Stimulated activated CD8-positive, alpha-beta memory T cell treated with anti-CD3 and anti-CD28 coated beads, Interleukin-4, amount 100 ng/mL, for 24 hours (primary cell): ENCODE measurements around the gene TPCN1.

Experiments used
- DNase-seq: peaks from one replicate; pipeline ENCODE4 v3.0.0-alpha.2; 2020; ENCODE audit warnings: low read depth

Gene TPCN1

GRCh38 chr12:113226696-113227568 is 5.7 kb downstream of the TPCN1 start:
- no peak for DNase-seq

DNA sequence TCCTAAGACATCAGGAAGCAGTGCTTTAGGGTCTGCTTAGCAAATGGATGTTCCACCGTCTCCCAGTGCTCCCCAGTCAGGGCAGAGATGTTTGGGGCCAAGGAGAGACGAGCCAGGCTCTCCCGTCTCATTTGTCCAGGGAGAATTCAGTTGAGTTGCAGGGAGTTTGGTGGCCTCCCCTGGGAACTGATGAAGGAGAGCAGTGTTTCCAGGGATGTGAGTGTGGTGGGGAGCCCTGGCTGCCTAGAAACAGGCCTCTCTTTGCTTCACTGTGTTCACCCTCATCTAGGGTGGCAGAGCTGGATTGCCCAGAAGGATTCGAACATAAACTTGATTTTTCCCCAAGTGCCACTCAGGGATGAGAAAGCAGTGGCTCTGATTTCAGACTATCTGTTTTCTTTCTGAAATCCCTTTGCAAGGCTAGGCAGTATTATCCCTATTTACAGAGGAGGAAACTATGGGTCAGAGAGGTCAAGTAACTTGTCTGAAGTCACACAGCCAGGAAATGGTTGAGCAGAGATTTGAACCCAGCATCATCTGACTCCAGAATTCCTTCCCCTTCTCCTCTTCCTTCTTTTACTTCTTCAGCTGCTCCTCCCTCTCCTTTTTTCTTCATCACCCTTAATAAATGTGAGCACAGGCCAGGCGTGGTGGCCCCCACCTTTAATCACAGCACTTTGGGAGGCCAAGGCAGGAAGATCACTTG is 6.6 kb downstream of the TPCN1 start:
- DNase-seq, result no peak

GRCh38 chr12:113228394-113229028 is 7.2 kb downstream of the TPCN1 start:
- DNase-seq, result no peak

DNA sequence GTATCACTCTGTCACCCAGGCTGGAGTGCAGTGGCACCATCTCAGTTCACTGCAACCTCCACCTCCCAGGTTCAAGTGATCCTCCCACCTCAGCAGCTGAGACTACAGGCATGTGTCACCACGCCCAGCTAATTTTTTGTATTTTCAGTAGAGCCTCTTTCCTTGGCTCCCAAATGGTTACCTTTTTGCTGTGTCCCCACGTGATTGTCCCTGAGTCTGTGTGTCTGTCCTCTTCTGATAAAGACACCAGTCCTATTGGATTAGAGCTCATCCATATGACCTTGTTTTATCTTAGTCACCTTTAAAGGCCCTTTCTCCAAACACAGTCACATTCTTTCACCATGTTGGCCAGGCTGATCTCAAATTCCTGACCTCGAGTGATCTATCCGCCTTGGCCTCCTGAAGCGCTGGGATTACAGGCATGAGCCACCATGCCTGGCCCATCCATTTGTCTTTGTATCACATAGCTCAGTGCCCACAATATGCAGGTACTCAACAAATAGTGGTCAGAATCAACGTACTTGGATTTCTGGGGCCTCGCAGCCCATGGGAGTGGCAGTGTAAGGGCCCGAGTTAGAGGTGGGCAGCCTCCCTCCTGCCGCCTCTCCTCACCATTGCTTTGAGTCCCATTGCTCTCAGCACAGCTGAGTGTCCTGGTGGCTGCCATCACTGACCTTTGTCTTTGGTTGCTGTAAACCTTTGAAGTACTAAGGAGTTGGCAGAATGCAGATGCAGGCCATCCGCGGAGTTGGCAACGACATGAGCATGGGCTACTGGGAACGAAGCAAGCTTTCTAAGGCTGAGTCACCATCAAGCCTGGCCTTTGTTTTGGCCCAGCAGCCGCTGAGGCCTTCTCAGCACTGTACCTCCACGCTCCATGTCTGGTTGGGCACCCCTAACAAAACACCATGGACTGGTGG is 9.3 kb downstream of the TPCN1 start:
- DNase-seq, result no peak

DNA sequence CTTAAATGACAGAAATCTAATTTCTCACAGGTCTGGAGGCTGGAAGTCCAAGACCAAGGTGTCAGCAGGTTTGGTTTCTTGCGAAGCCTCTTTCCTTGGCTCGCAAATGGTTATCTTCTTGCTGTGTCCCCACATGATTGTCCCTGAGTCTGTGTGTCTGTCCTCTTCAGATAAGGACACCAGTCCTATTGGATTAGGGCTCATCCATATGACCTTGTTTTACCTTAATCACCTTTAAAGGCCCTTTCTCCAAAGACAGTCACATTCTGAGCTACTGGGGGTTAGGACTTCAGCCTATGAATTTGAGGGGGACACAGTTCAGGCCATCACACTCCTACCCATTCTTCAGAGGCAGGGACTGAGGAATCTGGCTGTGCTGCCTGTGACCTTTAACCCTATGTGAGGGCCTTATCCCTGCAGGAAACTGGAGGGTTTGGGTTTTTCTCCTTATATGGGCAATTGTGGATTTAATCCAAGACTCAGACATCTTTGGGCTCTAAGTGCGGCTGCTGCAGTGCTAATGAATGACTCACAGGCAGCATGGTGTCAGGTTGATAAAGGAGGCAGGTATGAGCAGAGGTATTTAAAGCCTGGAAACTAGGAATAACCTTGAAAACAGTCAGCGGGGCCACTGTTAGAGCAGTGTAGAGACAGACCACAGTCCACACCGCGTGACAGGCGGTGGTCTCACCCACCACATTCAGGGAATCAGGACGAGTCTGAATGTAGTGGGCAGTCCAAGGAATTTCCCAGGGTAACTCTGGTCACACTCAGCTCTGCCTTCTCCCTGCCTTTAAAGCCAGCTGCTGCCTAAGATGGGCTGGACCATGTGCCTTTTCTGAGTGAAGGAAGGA is 10.2 kb downstream of the TPCN1 start:
- DNase-seq, result no peak

- no peak for DNase-seq
Measured at GRCh38 chr12:113232089-113232839, 11.0 kb downstream of the TPCN1 start.

DNA sequence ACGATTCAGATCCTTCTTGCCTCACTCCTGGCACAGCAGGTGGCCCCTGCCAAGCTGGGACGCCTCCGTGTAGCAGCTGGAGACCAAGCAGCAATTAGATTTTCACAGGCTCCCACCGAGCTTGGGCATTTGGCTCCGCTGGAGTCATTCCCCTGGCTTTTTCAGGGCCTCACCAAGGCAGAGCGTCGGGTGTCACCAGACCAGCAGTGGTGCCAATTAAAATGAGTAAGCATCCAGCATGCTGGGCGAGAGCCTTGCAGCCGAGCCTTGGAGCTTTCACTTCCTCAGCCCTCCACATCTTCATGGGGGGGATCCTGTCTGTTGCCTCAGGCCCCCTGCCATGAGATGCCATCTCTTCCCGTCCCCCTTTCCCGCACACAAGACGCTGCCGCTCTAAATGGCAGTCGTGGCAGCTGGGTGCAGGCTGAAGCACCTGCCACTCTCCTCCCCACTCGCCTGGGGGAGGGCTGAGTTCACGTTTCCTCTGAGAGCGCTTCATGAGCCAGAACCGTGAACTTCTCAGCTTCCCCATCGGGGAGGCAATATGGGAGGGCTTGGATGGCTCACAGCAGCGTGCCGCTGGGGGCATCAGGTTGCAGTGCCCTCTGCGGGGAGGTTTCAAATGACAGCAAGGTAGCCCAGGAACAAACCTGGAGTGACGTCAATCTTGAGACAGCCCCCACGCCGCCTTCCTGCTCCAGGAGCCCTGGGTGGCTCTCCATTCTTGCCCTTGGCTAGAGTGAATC is 11.7 kb downstream of the TPCN1 start:
- DNase-seq, result peak; percentile 42

DNA sequence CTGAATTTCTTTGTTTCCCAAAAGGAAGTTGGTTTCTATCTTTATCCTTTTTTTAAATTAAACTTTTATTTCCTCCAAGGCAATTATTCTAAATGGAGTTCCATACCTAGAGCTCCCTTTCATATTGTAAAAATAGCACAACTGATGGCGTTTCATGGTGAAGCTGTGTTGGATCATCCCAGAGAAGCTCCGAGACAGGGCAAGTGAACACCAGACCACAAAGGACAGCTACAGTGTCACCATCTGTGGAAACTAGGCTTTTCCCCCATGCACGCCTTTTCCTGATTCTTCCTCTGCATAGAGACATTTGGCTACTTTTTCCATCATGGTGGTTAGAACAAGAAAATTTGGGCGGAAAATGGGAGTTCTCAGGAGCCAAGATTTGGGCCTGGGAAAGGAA is 12.7 kb downstream of the TPCN1 start:
- DNase-seq, result no peak

- DNase-seq, result no peak
Measured at GRCh38 chr12:113234483-113234882, 13.2 kb downstream of the TPCN1 start.

- DNase-seq, result no peak
Measured at GRCh38 chr12:113235976-113236375, 14.7 kb downstream of the TPCN1 start.

DNA sequence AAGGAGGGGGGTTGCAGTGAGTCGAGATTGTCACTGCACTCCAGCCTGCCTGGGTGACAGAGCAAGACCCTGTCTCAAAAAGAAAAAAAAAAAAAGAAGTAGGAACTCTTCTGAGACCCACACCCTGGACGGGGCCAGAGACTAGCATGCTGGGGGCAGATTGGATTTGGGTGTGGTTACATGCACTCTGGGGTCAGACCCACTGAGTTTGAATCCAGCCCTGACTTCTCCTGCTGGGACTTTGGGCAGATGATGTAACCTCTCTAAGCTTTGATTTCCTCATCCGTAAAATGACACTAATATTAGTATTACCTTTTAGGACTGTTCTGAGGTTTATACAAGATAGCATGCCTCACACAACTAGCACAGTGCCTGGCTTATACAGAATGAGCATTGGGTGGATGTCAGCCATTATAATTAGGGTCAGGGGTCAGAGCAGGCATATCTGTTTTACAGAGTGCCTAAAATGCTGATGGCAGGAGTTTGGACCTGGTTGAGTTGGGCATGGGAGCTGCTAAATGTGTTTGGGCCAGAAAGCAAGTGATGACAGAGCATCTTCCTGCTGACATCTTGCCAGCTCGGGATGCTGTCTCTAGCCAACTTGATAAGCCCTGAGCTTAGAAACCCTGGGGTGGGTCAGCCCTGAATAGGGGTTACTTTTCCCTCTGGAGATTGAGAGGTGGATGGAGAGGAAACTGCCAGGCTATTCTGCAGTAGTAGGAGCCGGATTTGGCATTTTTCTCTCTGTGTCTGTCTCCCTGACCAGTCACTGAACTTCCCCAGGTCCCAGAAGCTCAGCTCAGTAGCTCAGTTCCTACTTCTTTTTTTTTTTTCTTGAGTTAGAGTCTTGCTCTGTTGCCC is 15.5 kb downstream of the TPCN1 start:
- no peak for DNase-seq

DNA sequence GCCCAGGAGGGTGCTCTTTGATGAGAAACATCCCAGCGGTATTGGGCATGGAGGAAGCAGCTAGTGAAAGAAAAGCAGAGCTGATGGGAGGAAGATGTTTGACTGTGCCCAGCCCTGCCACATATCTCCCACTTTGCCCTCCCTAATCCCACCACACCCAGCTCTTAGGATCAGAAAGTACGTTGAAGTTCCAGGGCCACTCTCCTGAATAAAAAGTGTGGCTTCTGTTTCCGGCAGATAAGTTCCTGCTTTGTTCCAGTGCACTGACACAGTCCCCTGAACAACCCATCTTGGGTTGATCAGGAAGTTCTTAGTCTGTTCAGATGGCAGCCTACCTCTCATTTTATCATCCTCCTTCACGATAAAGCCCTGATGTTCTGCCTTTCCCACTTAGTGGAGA is 16.5 kb downstream of the TPCN1 start:
- DNase-seq, result no peak

GRCh38 chr12:113238309-113238708 is 17.0 kb downstream of the TPCN1 start:
- DNase-seq, result no peak

- no peak for DNase-seq
Measured at GRCh38 chr12:113239288-113239771, 18.1 kb downstream of the TPCN1 start.

GRCh38 chr12:113239811-113240331 is 18.6 kb downstream of the TPCN1 start:
- no peak for DNase-seq

- DNase-seq, result no peak
Measured at GRCh38 chr12:113240395-113240794, 19.1 kb downstream of the TPCN1 start.

DNA sequence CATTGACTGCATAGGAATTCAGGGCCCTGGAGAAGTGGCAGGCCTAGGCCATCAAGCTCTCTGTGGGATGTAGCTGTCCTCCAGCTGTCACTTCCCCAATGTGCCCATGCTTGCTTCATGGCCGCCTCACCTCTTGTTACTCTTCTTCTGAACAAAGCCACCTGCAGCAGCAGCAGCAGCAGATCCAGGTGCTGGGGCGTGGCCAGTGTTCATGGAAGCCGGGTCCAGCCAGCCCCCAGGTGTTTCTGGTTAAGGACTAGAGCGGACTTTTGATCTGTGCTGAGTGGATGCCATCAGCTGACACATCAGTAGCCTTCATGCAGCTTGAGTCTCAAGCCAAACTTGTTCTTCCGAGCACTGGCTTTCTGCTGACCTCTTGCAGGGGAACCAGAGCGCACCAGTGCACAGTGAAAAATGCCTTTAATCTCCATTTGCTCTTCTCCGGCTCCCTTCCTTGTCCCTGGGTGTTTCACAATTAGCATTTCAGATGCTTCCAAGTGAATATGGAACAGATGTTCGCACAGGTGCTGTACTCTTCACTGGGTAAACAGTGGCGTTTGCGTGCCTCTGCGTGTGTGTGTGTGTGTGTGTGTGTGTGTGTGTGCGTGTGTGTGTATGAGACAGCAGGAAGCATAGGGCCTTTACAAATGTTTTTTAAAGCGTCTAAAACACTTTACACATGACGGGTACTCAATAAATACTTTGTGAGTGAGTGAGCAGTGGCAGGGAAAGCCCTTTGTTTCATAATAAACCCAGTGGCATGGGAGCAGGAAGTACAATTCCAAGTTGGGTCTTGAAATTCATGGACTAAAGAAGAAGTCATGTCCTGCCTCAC is 20.1 kb downstream of the TPCN1 start:
- DNase-seq, result no peak
